ENCODE measurements around the gene GIMAP8.

The GIMAP8 gene

GRCh38 chr7:150408393-150409299 is 41.8 kb upstream of the GIMAP8 start:
- Histone ChIP-seq H3K9me2 (ENCODE audit: low read depth, low read length) (no peaks in the 10 kb centered on the region), H3K9ac (ENCODE audit: low read length) (no peak overlapping the region; the same call in 1 of the 2 replicates), H3K4me3 (ENCODE audit: low read depth, low read length, poor library complexity, severe bottlenecking) (no peak overlapping the region), H4K20me1 (ENCODE audit: insufficient read depth, low read length) (no peaks in the 10 kb centered on the region), H3K79me2 (ENCODE audit: insufficient read depth, low read length) (no peaks in the 10 kb centered on the region), H3K36me3 (ENCODE audit: insufficient read depth, low read length) (peaks cover 6% of the 10 kb centered on the region), H3K9me3 (ENCODE audit: low read length) (no peaks in the 10 kb centered on the region), H3K4me2 (ENCODE audit: low read length) (peak overlapping the region; percentile 12; the same call in 1 of the 2 replicates), H3F3A (ENCODE audit: insufficient read depth, low read length) (no peaks in the 10 kb centered on the region), H3K4me1 (ENCODE audit: insufficient read depth, low read length, severe bottlenecking) (peaks cover 45% of the 10 kb centered on the region), H2AFZ (ENCODE audit: low read length) (no peak overlapping the region), H3K27ac (ENCODE audit: low read depth, low read length, poor library complexity, severe bottlenecking) (peak overlapping the region; percentile 56), H3K27me3 (ENCODE audit: insufficient read depth, low read length) (no peaks in the 10 kb centered on the region)
- TF ChIP-seq EZH2 (IDR thresholded peaks at IDR 0.05; ENCODE audit: borderline replicate concordance, low read length) (no peak), CTCF (IDR thresholded peaks at IDR 0.05; ENCODE audit: low read length) (no peak)

- Histone ChIP-seq H3K36me3 (ENCODE audit: insufficient read depth, low read length) (peaks cover 6% of the 10 kb centered on the region), H3K4me3 (ENCODE audit: low read depth, low read length, poor library complexity, severe bottlenecking) (no peak overlapping the region), H3F3A (ENCODE audit: insufficient read depth, low read length) (no peaks in the 10 kb centered on the region), H3K79me2 (ENCODE audit: insufficient read depth, low read length) (no peaks in the 10 kb centered on the region), H3K4me2 (ENCODE audit: low read length) (no peak overlapping the region), H3K27ac (ENCODE audit: low read depth, low read length, poor library complexity, severe bottlenecking) (no peak overlapping the region), H3K9ac (ENCODE audit: low read length) (no peak overlapping the region), H4K20me1 (ENCODE audit: insufficient read depth, low read length) (no peaks in the 10 kb centered on the region), H3K9me3 (ENCODE audit: low read length) (no peaks in the 10 kb centered on the region), H3K27me3 (ENCODE audit: insufficient read depth, low read length) (no peaks in the 10 kb centered on the region), H3K4me1 (ENCODE audit: insufficient read depth, low read length, severe bottlenecking) (peaks cover 38% of the 10 kb centered on the region), H2AFZ (ENCODE audit: low read length) (no peak overlapping the region), H3K9me2 (ENCODE audit: low read depth, low read length) (no peaks in the 10 kb centered on the region)
- TF ChIP-seq EZH2 (IDR thresholded peaks at IDR 0.05; ENCODE audit: borderline replicate concordance, low read length) = no peak
- TF ChIP-seq CTCF (IDR thresholded peaks at IDR 0.05; ENCODE audit: low read length) = no peak
Observed at GRCh38 chr7:150409300-150410030, 41.0 kb upstream of the GIMAP8 start.

- Histone ChIP-seq H3K9me3 (ENCODE audit: low read length) (no peaks in the 10 kb centered on the region), H3F3A (ENCODE audit: insufficient read depth, low read length) (no peaks in the 10 kb centered on the region), H3K4me3 (ENCODE audit: low read depth, low read length, poor library complexity, severe bottlenecking) (no peak overlapping the region), H3K27me3 (ENCODE audit: insufficient read depth, low read length) (no peaks in the 10 kb centered on the region), H3K4me2 (ENCODE audit: low read length) (no peak overlapping the region), H3K4me1 (ENCODE audit: insufficient read depth, low read length, severe bottlenecking) (peaks cover 33% of the 10 kb centered on the region), H3K79me2 (ENCODE audit: insufficient read depth, low read length) (no peaks in the 10 kb centered on the region), H4K20me1 (ENCODE audit: insufficient read depth, low read length) (no peaks in the 10 kb centered on the region), H2AFZ (ENCODE audit: low read length) (no peak overlapping the region), H3K9ac (ENCODE audit: low read length) (no peak overlapping the region), H3K27ac (ENCODE audit: low read depth, low read length, poor library complexity, severe bottlenecking) (no peak overlapping the region), H3K36me3 (ENCODE audit: insufficient read depth, low read length) (peaks cover 6% of the 10 kb centered on the region), H3K9me2 (ENCODE audit: low read depth, low read length) (no peaks in the 10 kb centered on the region)
- TF ChIP-seq EZH2 (IDR thresholded peaks at IDR 0.05; ENCODE audit: borderline replicate concordance, low read length) = no peak
- no peak for TF ChIP-seq CTCF (IDR thresholded peaks at IDR 0.05; ENCODE audit: low read length)
Observed at GRCh38 chr7:150410131-150410530, 40.3 kb upstream of the GIMAP8 start.

All from OCI-LY1 (cell line).